Neutrophil (primary cell): Measurements from ENCODE around the gene CNOT3.
"Not testable (repeated sequence)": the region's sequence is repeated elsewhere in the genome, so short reads cannot be mapped to it uniquely, and the experiment has no call there.

Source experiments
- H3K27ac ChIP-seq: fragments of 200-600 bp; sonication (generic); 2 replicates; pipeline ENCODE4 v1.5.1; 2016; ENCODE audit warnings: mild to moderate bottlenecking, moderate library complexity
- H3K27me3 ChIP-seq: fragments of 200-600 bp; sonication (generic); 2 replicates; pipeline ENCODE4 v1.6.0; 2016; ENCODE audit warnings: mild to moderate bottlenecking
- H3K36me3 ChIP-seq: fragments of 200-600 bp; sonication (generic); 2 replicates; pipeline ENCODE4 v1.5.1; 2017
- H3K4me1 ChIP-seq, 2 experiments: fragments of 200-600 bp in 1 of 2; sonication (generic) in 1 of 2; 1 replicate in 1 of 2; 2 replicates in 1 of 2; pipeline versions ENCODE4 v1.5.1 to v1.6.1; 2013 to 2016; ENCODE audit warnings: low read depth in 1 of 2, low read length in 1 of 2, mild to moderate bottlenecking in 1 of 2, moderate library complexity in 1 of 2; ENCODE audit not compliant: control insufficient read depth in 1 of 2, insufficient read depth in 1 of 2
- H3K4me3 ChIP-seq, 2 experiments: fragments of 200-600 bp in 1 of 2; sonication (generic) in 1 of 2; 1 replicate in 1 of 2; 2 replicates in 1 of 2; pipeline ENCODE4 v1.5.1; 2013 to 2016; ENCODE audit warnings: low read depth in 1 of 2, low read length in 1 of 2, mild to moderate bottlenecking in 1 of 2, moderate library complexity in 1 of 2
- H3K9me3 ChIP-seq: fragments of 200-600 bp; sonication (generic); 2 replicates; pipeline ENCODE4 v1.5.1; 2016
- CTCF ChIP-seq: fragments of 200-600 bp; sonication (generic); IDR thresholded peaks from 2 replicates; pipeline ENCODE4 v1.5.1; 2016; ENCODE audit warnings: antibody characterized with exemption

Gene CNOT3

GRCh38 chr19:54191811-54192453 lies 54.4 kb downstream of the CNOT3 start:
- peak overlapping the region; percentile 88 to 100 for H3K4me3 ChIP-seq
- peak overlapping the region; percentile 100 for H3K27ac ChIP-seq
- peaks cover 57% of the 10 kb centered on the region for H3K36me3 ChIP-seq
- no peak for TF ChIP-seq CTCF
- no peaks in the 10 kb centered on the region for H3K9me3 ChIP-seq
- peaks cover 30 to 41% of the 10 kb centered on the region in 2 experiments for H3K4me1 ChIP-seq
- no peaks in the 10 kb centered on the region for H3K27me3 ChIP-seq

GRCh38 chr19:54193011-54193410 lies 55.4 kb downstream of the CNOT3 start:
- peaks cover 58% of the 10 kb centered on the region for H3K36me3 ChIP-seq
- H3K4me1 ChIP-seq, result peaks cover 22 to 34% of the 10 kb centered on the region in 2 experiments
- H3K9me3 ChIP-seq, result no peaks in the 10 kb centered on the region
- H3K27ac ChIP-seq, result no peak overlapping the region
- peak overlapping the region; percentile 21 to 88 for H3K4me3 ChIP-seq
- no peak for TF ChIP-seq CTCF
- H3K27me3 ChIP-seq, result no peaks in the 10 kb centered on the region

DNA sequence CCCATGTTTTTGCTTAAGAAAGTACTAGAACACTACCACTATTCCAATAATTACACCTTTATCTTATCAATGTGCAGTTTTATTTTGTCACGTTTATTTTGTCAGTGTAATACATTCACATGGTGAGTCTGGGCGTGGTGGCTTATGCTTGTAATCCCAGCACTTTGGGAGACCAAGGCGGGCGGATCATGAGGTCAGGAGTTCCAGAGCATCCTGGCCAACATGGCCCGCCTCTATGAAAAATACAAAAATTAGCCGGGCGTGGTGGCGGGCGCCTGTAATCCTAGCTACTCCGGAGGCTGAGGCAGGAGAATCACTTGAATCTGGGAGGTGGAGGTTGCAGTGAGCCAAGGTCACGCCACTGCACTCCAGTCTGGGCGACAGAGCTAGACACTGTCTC lies 56.9 kb downstream of the CNOT3 start:
- H3K4me3 ChIP-seq, H3K9me3 ChIP-seq, H3K27me3 ChIP-seq: not testable (repeated sequence)
- Histone ChIP-seq H3K27ac (peak overlapping the region; percentile 59), H3K36me3 (peaks cover 71% of the 10 kb centered on the region), H3K4me1 (peaks cover 24 to 29% of the 10 kb centered on the region in 2 experiments)

- no peaks in the 10 kb centered on the region for H3K9me3 ChIP-seq
- peak overlapping the region; percentile 50 for H3K27ac ChIP-seq
- no peak for TF ChIP-seq CTCF
- peaks cover 79% of the 10 kb centered on the region for H3K36me3 ChIP-seq
- H3K4me3 ChIP-seq, result no peak overlapping the region
- no peaks in the 10 kb centered on the region for H3K27me3 ChIP-seq
- peaks cover 38 to 43% of the 10 kb centered on the region in 2 experiments for H3K4me1 ChIP-seq
Observed at GRCh38 chr19:54196536-54196935, 59.0 kb downstream of the CNOT3 start.

DNA sequence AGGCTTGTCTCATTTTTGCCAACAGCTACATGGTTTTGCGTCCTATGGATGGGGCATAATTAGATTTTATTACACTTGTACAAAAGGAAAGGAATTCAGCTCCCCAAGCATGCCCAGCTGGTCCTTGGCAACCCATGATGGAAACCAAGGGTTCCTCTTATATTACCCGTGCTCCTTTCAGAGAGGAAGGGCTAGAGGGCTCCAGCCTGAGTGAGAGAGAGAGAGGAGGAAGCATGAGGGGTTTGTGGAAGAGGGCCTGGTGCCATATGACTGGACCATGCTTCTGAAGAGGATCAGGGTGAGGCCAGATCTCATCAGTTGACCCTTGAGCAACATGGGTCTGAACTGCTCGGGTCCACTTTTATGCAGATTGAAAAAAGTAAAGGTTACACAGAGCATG lies 59.6 kb downstream of the CNOT3 start:
- no peak for TF ChIP-seq CTCF
- H3K9me3 ChIP-seq, result no peaks in the 10 kb centered on the region
- H3K27ac ChIP-seq, result peak overlapping the region; percentile 50
- H3K4me3 ChIP-seq, result no peak overlapping the region
- no peaks in the 10 kb centered on the region for H3K27me3 ChIP-seq
- peaks cover 40 to 44% of the 10 kb centered on the region in 2 experiments for H3K4me1 ChIP-seq
- H3K36me3 ChIP-seq, result peaks cover 82% of the 10 kb centered on the region

DNA sequence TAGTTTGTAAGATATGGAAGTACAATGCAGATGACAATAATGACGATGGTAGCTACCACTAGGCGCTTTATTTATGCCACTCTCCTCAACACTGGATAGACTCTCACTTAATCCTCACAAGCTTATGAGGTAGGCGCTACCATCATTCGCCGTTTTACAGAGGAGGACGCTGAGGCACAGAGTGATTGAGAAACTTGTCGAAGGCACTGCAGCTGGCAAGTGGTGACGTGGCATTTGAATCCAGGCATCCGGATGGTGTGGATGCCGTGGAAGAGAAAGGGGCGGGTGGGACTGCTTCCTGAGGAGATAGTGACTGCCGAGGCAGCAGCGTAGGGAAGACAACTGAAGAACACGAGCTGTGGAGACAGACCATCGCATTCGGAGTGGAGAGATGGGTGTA lies 61.8 kb downstream of the CNOT3 start:
- Histone ChIP-seq H3K36me3 (peaks cover 82% of the 10 kb centered on the region), H3K27ac (peak overlapping the region; percentile 93), H3K9me3 (no peaks in the 10 kb centered on the region), H3K27me3 (no peaks in the 10 kb centered on the region), H3K4me3 (peak overlapping the region in 1 of 2 experiments; percentile 87), H3K4me1 (peaks cover 44 to 49% of the 10 kb centered on the region in 2 experiments)
- TF ChIP-seq CTCF, result no peak
